Measurements from ENCODE around the gene SNRPB2.

GRCh38 chr20:16760431-16761304 lies 30.8 kb downstream of the SNRPB2 start:
- TF ChIP-seq POLR2A (IDR thresholded peaks at IDR 0.05) (no peak), CTCF (IDR thresholded peaks at IDR 0.05) (no peak), EP300 (IDR thresholded peaks at IDR 0.05) (no peak)
